Lung (tissue), 12 donors: ENCODE data around the gene DUSP14. TPM values are rescaled to one million over a fixed set of nuclear protein-coding genes. Genes with fewer than 3 reads are reported as not detected.

ENCODE experiments used
- ATAC-seq: fragments of 200-7000 bp; cut with Tn5 transposase; one replicate; pipeline ENCODE4 v1.9.1; 2020; ENCODE audit warnings: moderate number of reproducible peaks; ENCODE audit not compliant: insufficient read depth, low FRiP score
- DNase-seq, 3 donors: peaks; one replicate each; pipeline ENCODE4 v3.0.0-alpha.2; 2013 to 2017
- H3K27ac ChIP-seq, 2 donors: one replicate each; pipeline ENCODE4 v1.5.1; 2013; ENCODE audit warnings: mild to moderate bottlenecking in 2 of 2, moderate library complexity in 2 of 2, control low read depth in 1 of 2, inconsistent platforms in 1 of 2, low read depth in 1 of 2, low read length in 1 of 2
- H3K27me3 ChIP-seq, 3 donors: one replicate each; pipeline ENCODE4 v1.5.1; 2013; ENCODE audit warnings: low read length in 2 of 3; ENCODE audit not compliant: control insufficient read depth in 3 of 3, insufficient read depth in 3 of 3
- H3K36me3 ChIP-seq, 4 donors: one replicate each; pipeline ENCODE4 v1.5.1; 2013; ENCODE audit warnings: low read length in 4 of 4, mild to moderate bottlenecking in 1 of 4, moderate library complexity in 1 of 4; ENCODE audit not compliant: control insufficient read depth in 4 of 4, insufficient read depth in 4 of 4
- H3K4me1 ChIP-seq, 5 donors: one replicate each; pipeline ENCODE4 v1.5.1; 2013; ENCODE audit warnings: low read length in 5 of 5, mild to moderate bottlenecking in 2 of 5, moderate library complexity in 1 of 5; ENCODE audit not compliant: control insufficient read depth in 5 of 5, insufficient read depth in 5 of 5
- H3K4me3 ChIP-seq: one replicate; pipeline ENCODE4 v1.5.1; 2013; ENCODE audit warnings: mild to moderate bottlenecking, control low read depth, moderate library complexity
- H3K9ac ChIP-seq, 2 donors: one replicate each; pipeline ENCODE4 v1.5.1; 2013; ENCODE audit warnings: low read length in 2 of 2, control low read depth in 1 of 2; ENCODE audit not compliant: insufficient read depth in 1 of 2
- H3K9me3 ChIP-seq, 4 donors: one replicate each; pipeline ENCODE4 v1.5.1; 2013; ENCODE audit warnings: low read length in 3 of 4, mild to moderate bottlenecking in 1 of 4, moderate library complexity in 1 of 4; ENCODE audit not compliant: control insufficient read depth in 4 of 4, insufficient read depth in 3 of 4
- WGBS, 2 donors: extraction: QIAGEN DNeasy Blood & Tissue Kit; methylation state at CpG; one replicate each; pipeline ENCODE4 v1.1.7; 2013; 5-methylcytosine and 5-hydroxymethylcytosine counted together
- polyA plus RNA-seq, 2 donors: library from polyadenylated mRNA; stranded (reverse); fragments of 200-250 nt; gene quantifications; one replicate each; pipeline ENCODE4 v1.2.1, GENCODE V29; 2013
- total RNA-seq, 2 donors: library from RNA; depleted of rRNA in 1 of 2; stranded (reverse); fragments of >200 nt in 1 of 2; gene quantifications; one replicate each; pipeline ENCODE4 v1.2.1, GENCODE V29; 2014 to 2021
- TF ChIP-seq, protein P1 (sequence below): IDR thresholded peaks from 2 replicates; pipeline ENCODE4 v1.5.1; 2012; ENCODE audit warnings: mild to moderate bottlenecking; ENCODE audit errors: control extremely low read depth, extremely low read depth
- donor health status: control.
- donor health status: control.
- donor health status: Bipolar disorder and iron deficiency.
- donor health status: healthy.
- donor health status: DM: yes; HTN: yes; CAD: no.

Gene DUSP14
- total and polyA plus RNA-seq, 4 donors = 7.4 to 15.7 (median 10.4) TPM

DNA sequence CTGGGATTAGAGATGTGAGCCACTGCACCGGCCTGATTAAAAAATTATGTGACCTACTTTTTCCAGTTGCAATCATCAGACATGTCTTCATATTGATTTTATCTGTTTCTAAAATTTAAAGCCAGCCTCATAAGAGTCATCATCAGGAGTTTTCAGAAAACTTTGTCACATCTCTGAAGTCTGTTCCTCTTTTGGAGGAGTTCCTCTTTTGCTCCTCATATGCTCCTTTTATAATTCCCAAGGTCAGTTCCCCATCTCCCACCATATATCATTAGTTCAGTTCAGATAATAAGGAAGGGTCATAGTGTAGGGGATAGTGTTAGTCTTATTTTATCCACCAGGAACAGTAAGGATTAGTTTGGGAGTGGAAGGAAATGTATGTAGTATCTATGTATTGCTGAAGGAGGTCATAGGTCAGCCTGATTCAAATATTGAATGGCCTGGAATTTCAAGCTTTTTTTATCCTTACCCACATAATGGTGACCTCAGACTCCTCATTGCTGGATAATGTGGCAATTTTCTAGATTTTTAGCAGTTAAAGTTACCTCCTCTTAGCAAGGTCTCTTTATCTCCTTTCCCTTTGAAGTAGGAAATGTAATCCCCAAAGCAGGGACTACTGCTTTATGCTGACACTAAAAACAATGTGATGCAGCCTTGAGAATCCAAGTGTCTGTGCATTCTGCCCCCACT lies 13.8 kb upstream of the DUSP14 start:
- TF ChIP-seq, protein P1, sequence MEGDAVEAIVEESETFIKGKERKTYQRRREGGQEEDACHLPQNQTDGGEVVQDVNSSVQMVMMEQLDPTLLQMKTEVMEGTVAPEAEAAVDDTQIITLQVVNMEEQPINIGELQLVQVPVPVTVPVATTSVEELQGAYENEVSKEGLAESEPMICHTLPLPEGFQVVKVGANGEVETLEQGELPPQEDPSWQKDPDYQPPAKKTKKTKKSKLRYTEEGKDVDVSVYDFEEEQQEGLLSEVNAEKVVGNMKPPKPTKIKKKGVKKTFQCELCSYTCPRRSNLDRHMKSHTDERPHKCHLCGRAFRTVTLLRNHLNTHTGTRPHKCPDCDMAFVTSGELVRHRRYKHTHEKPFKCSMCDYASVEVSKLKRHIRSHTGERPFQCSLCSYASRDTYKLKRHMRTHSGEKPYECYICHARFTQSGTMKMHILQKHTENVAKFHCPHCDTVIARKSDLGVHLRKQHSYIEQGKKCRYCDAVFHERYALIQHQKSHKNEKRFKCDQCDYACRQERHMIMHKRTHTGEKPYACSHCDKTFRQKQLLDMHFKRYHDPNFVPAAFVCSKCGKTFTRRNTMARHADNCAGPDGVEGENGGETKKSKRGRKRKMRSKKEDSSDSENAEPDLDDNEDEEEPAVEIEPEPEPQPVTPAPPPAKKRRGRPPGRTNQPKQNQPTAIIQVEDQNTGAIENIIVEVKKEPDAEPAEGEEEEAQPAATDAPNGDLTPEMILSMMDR = no peak
- H3K4me1 ChIP-seq = peaks cover 0 to 12% (median 0%) of the 10 kb centered on the region in 5 donors
- peaks cover 17 to 39% (median 26%) of the 10 kb centered on the region in 4 donors for H3K36me3 ChIP-seq
- H3K27me3 ChIP-seq = no peaks in the 10 kb centered on the region
- H3K9me3 ChIP-seq = no peaks in the 10 kb centered on the region
- H3K9ac ChIP-seq = no peak overlapping the region
- H3K27ac ChIP-seq = no peak overlapping the region
- no peak overlapping the region for H3K4me3 ChIP-seq
- DNase-seq = no peak
- 63 to 88% methylated on average over 1 of the region's 1 CpG for WGBS, 2 donors
- ATAC-seq = no peak

DNA sequence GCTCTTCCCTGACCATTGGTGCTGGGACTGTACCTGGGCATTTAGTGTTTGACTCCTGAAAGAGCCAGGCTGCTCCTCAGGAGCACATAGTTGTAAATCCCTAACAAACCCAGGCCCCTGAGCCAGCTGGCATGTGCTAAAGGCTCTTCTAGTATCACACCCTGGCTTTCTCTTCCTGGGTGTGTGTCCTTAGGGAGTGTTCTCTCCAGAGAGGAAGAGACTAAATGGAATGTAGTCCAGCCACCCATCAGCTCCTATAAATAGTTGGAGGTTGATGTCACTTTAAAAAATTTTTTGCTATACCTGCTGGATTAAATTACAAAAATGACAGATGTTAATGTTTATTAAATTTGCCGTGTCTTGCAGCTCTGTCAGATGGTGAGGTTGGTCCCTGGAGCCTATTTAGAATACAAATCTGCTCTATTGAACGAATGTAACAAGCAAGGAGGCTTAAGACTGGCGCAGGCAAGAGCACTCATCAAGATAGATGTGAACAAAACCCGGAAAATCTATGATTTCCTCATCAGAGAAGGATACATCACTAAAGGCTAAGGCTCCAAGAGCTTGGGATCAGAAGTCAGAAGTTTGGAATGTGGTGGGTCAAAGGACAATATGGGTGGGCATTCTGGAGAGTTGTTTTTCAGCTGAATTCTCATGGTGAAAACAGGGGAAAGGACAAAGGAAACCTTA lies 13.1 kb upstream of the DUSP14 start:
- WGBS, 2 donors = 80 to 84% methylated on average over 4 of the region's 4 CpGs
- TF ChIP-seq, protein P1 = no peak
- H3K36me3 ChIP-seq = peaks cover 13 to 36% (median 24%) of the 10 kb centered on the region in 4 donors
- H3K27me3 ChIP-seq = no peaks in the 10 kb centered on the region
- H3K4me3 ChIP-seq = no peak overlapping the region
- H3K27ac ChIP-seq = no peak overlapping the region
- no peak for ATAC-seq
- H3K4me1 ChIP-seq = peaks cover 0 to 12% (median 0%) of the 10 kb centered on the region in 5 donors
- H3K9ac ChIP-seq = no peak overlapping the region
- no peak for DNase-seq
- H3K9me3 ChIP-seq = no peaks in the 10 kb centered on the region

DNA sequence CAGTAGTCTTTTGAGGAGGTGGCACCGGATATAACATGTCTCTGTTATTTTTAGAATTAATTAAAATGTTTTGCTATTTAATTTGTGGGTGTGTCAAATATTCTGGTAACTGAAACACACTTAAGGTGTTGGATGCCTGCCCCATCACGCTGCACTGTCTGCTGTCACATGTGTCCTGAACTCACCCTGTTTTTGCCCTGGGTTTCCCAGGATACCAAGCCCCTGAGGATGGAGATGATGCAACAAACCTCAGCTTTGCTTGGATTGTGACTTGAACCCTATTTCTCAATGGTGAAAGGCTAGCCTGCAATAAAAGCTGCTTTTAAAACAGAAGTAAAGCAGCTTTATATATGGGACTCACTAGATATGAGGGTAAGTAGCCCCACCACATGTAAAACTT lies 11.5 kb upstream of the DUSP14 start:
- 58 to 77% methylated on average over 2 of the region's 2 CpGs for WGBS, 2 donors
- Histone ChIP-seq H3K9ac (no peak overlapping the region), H3K4me1 (peaks cover 0 to 12% (median 3%) of the 10 kb centered on the region in 5 donors), H3K36me3 (peaks cover 13 to 30% (median 22%) of the 10 kb centered on the region in 4 donors), H3K27me3 (no peaks in the 10 kb centered on the region), H3K27ac (no peak overlapping the region), H3K9me3 (no peaks in the 10 kb centered on the region), H3K4me3 (no peak overlapping the region)
- DNase-seq = no peak
- TF ChIP-seq, protein P1 = no peak
- ATAC-seq = no peak
